Nephron progenitor cell (in vitro differentiated cells): Measurements from ENCODE around the gene ARSB.

ENCODE experiments used
- DNase-seq: peaks from one replicate; pipeline ENCODE4 v3.0.0; 2021
- H3K27ac Mint-ChIP-seq: 2 replicates; pipeline ENCODE4 v1.8.0; 2021; ENCODE audit warnings: mild to moderate bottlenecking, moderate library complexity, mixed read lengths
- H3K27me3 Mint-ChIP-seq: 2 replicates; pipeline ENCODE4 v1.8.0; 2021; ENCODE audit warnings: mild to moderate bottlenecking, low read depth, mixed read lengths; ENCODE audit not compliant: poor library complexity
- H3K36me3 Mint-ChIP-seq: 2 replicates; pipeline ENCODE4 v1.8.0; 2021; ENCODE audit warnings: low read depth, mixed read lengths
- H3K4me1 Mint-ChIP-seq: 2 replicates; pipeline ENCODE4 v1.8.0; 2021; ENCODE audit warnings: mixed read lengths
- H3K4me3 Mint-ChIP-seq: 2 replicates; pipeline ENCODE4 v1.8.0; 2021; ENCODE audit warnings: mild to moderate bottlenecking, moderate library complexity, mixed read lengths
- H3K9me3 Mint-ChIP-seq: 2 replicates; pipeline ENCODE4 v1.8.0; 2021; ENCODE audit warnings: mild to moderate bottlenecking, moderate library complexity, mixed read lengths
- CTCF ChIP-seq: fragments of 200-600 bp; sonication (generic); IDR thresholded peaks from 2 replicates; pipeline ENCODE4 v1.5.0; 2021; ENCODE audit warnings: antibody characterized with exemption

Gene ARSB

DNA sequence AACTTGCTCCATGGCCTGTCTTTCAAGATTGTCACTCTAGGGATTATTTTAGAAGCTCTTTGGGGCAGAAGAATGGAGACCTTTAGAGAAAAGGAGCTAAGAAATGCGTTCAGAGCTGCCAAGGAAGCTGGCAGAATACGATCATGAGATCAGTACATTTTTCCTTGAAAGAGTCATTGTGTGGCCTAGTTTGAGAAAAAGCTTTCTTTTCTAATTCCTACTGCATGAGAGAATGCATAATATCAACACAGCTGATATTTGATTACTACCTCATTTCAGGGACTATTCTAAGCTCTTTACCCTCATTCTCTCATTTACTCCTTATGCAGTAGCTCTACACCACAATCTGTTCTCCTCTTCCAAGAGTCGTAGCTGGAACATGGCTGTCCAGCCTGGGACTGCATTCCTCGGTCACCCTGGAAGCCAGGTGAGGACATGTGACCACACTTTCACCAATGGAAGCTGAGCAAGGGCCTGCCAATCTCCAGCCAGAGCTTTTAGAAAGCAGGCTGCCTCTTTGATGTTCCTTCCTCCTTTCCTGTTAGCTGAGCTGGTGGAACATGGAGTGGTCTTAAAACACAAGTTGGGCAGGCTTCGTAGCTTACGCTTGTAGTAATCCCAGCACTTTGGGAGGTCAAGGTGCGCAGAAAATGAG, 237.3 kb downstream of the ARSB start:
- H3K27ac Mint-ChIP-seq: no peak overlapping the region
- no peaks in the 10 kb centered on the region for H3K9me3 Mint-ChIP-seq
- peaks cover 9% of the 10 kb centered on the region for H3K27me3 Mint-ChIP-seq
- peaks cover 31% of the 10 kb centered on the region for H3K4me1 Mint-ChIP-seq
- no peak for TF ChIP-seq CTCF
- H3K36me3 Mint-ChIP-seq: no peaks in the 10 kb centered on the region
- H3K4me3 Mint-ChIP-seq: no peak overlapping the region
- no peak for DNase-seq

- Mint-ChIP-seq H3K4me1 (peaks cover 29% of the 10 kb centered on the region), H3K9me3 (no peaks in the 10 kb centered on the region), H3K4me3 (no peak overlapping the region), H3K27me3 (peaks cover 9% of the 10 kb centered on the region), H3K36me3 (no peaks in the 10 kb centered on the region), H3K27ac (no peak overlapping the region)
- DNase-seq: peak; percentile 6
- no peak for TF ChIP-seq CTCF
Observed at GRCh38 chr5:78747055-78747454, 238.1 kb downstream of the ARSB start.

DNA sequence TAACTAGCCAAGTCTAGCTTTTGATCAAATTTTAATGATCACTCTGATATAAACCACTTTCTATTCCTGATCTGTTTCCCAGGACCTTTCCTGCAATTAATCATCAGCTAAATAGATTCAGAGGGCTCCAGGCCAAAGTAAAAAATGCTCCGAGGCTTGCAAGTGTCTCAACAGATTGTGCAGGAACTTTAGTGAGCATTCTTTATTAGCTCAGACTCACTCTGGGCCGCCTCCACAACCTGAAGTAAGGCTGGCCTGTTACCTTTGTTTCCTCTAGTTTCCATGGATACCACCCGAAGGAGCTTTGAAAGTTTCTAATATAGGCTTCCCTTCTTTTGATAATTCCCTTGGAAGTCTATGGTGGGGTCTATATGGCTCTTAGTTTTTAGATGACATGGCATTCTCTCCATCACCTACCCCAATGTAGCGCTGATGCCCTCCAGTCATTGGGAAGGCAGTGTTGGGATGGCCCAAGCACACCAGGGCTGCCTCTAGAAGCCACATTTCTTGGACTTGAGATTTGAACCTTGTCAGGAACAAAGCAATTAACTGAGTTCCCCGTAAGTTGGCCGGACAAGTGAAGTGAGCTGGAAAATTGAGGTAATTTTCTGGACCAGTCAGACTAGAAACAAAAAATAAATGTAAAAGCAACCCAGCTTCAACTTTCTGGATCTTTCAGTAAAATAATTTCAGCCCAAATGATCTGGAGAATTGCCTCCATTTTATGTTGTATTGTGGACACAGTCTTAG, 238.9 kb downstream of the ARSB start:
- Mint-ChIP-seq H3K27ac (no peak overlapping the region), H3K4me1 (peaks cover 29% of the 10 kb centered on the region), H3K27me3 (peaks cover 9% of the 10 kb centered on the region), H3K4me3 (no peak overlapping the region), H3K36me3 (no peaks in the 10 kb centered on the region), H3K9me3 (no peaks in the 10 kb centered on the region)
- DNase-seq: no peak
- TF ChIP-seq CTCF: no peak

DNA sequence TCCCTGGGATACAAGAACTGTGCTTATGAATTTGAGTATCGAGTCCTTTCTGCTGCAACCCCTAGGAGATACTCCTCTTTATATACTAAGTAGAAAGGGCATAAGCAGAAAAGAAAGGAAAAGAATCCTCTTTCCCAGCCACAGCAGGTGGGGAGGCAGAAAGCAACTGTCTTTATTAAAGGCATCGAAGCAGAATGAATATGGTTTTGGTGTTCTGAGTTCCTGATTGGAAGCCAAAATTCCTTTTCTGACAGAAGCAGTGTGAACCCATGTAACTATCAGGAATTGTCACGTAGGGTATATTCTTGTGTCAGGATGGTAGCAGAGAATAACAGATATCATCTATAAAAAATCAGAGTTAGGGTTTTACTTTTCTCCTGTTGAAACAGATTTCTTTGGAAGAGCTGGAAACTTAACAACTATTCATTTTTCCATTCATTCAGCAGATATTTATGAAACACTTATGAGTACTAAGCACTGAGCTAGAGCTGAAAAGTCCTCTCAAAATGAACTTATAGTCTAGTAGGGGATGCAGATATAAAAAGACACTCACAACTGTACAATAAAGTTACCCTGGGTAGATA, 240.1 kb downstream of the ARSB start:
- Mint-ChIP-seq H3K27ac (no peak overlapping the region), H3K36me3 (no peaks in the 10 kb centered on the region), H3K27me3 (peaks cover 9% of the 10 kb centered on the region), H3K4me1 (peaks cover 29% of the 10 kb centered on the region), H3K4me3 (no peak overlapping the region), H3K9me3 (no peaks in the 10 kb centered on the region)
- TF ChIP-seq CTCF: no peak
- DNase-seq: no peak

- TF ChIP-seq CTCF: no peak
- DNase-seq: no peak
- Mint-ChIP-seq H3K27ac (no peak overlapping the region), H3K4me1 (peaks cover 9% of the 10 kb centered on the region), H3K9me3 (peaks cover 5% of the 10 kb centered on the region), H3K27me3 (peaks cover 9% of the 10 kb centered on the region), H3K4me3 (no peak overlapping the region), H3K36me3 (peaks cover 5% of the 10 kb centered on the region)
Observed at GRCh38 chr5:78741019-78741418, 244.1 kb downstream of the ARSB start.
